Thoracic aorta (tissue), 2 donors: Measurements from ENCODE around the gene CCL25. TPM values are rescaled to one million over a fixed set of nuclear protein-coding genes. Genes with fewer than 3 reads are reported as not detected.

ENCODE experiments used
- ATAC-seq: fragments of 150-250 bp; one replicate; pipeline ENCODE4 v1.8.0; 2017; ENCODE audit warnings: low read depth; ENCODE audit not compliant: insufficient number of reproducible peaks, low FRiP score
- DNase-seq: peaks from one replicate; pipeline ENCODE4 v3.0.0-alpha.2; 2020; ENCODE audit warnings: low spot score
- H3K27ac ChIP-seq, 2 donors: fragments of 200-600 bp; sonication (generic); 1 replicate in 1 of 2; 2 replicates in 1 of 2; pipeline ENCODE4 v1.5.1; 2016; ENCODE audit warnings: mild to moderate bottlenecking in 2 of 2, moderate library complexity in 2 of 2
- H3K27me3 ChIP-seq: fragments of 200-600 bp; sonication (generic); replicated peaks from 2 replicates; pipeline ENCODE4 v1.6.0; 2016; ENCODE audit warnings: mild to moderate bottlenecking; ENCODE audit not compliant: insufficient read depth
- H3K36me3 ChIP-seq: fragments of 200-600 bp; sonication (generic); one replicate; pipeline ENCODE4 v1.5.1; 2016
- H3K4me1 ChIP-seq, 2 donors: fragments of 200-600 bp; sonication (generic); 1 replicate in 1 of 2; 2 replicates in 1 of 2; pipeline versions ENCODE4 v1.5.1 to v1.6.0; 2016; ENCODE audit warnings: low read depth in 2 of 2, mild to moderate bottlenecking in 1 of 2; ENCODE audit not compliant: control insufficient read depth in 1 of 2
- H3K4me3 ChIP-seq: fragments of 200-600 bp; sonication (generic); 2 replicates; pipeline ENCODE4 v1.5.1; 2016; ENCODE audit warnings: mild to moderate bottlenecking
- H3K9me3 ChIP-seq: fragments of 200-600 bp; sonication (generic); 2 replicates; pipeline ENCODE4 v1.5.1; 2016
- total RNA-seq, 2 donors: library from RNA; depleted of rRNA; stranded (reverse); fragments of >200 nt; gene quantifications; one replicate each; pipeline versions ENCODE4 v1.1.0 to v1.2.3, GENCODE V29; 2016
- TF ChIP-seq, protein P1 (sequence below): fragments of 200-600 bp; sonication (generic); IDR thresholded peaks from one replicate; pipeline ENCODE4 v1.5.1; 2019; ENCODE audit warnings: antibody characterized with exemption

CCL25 gene
- total RNA-seq, 2 donors from 2014 or later = not detected

DNA sequence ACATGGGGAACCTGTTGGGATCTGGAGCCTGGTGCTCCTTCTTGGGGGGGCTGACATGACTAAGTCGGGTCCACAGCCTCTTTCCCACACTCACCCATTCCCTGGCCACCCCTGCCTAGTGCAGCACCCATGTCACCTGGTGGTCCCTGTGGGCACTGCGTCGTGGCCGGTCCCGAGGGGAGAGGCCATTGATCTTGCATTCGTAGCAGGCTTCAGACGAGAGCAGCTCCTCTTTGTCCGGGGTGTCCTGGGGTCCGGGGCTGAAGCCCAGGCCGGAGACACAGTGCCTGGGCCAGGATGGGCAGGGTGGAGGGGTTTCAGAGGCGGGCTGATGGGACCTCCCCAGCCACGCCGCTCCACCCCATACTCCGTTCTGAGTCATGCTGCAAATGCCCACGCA is 19.4 kb downstream of the CCL25 start:
- no peak for ATAC-seq

DNA sequence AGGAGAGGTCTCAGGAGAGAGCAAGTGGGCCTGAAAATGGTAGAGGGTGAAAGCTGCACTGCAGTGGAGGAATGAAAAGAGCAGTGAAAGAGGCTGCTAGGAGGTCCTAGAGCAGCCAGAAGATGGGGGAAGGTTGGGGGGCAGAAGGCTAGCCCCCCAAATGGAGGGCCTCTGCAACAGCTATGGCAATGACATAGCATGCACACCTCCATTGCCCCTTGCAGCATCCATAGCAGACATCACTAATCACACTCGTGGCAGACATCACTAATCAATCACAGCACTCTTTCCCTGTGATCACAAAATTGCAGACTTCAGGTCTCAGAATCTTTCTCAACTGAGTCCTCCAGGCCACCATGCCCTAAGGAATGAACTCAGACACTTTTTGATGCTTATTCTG is 21.9 kb downstream of the CCL25 start:
- ATAC-seq (no peak), DNase-seq (no peak)
- Histone ChIP-seq H3K27ac (no peak overlapping the region), H3K4me1 (no peaks in the 10 kb centered on the region), H3K4me3 (no peak overlapping the region), H3K36me3 (no peaks in the 10 kb centered on the region), H3K9me3 (peaks cover 7% of the 10 kb centered on the region), H3K27me3 (no peaks in the 10 kb centered on the region)
- TF ChIP-seq, protein P1, sequence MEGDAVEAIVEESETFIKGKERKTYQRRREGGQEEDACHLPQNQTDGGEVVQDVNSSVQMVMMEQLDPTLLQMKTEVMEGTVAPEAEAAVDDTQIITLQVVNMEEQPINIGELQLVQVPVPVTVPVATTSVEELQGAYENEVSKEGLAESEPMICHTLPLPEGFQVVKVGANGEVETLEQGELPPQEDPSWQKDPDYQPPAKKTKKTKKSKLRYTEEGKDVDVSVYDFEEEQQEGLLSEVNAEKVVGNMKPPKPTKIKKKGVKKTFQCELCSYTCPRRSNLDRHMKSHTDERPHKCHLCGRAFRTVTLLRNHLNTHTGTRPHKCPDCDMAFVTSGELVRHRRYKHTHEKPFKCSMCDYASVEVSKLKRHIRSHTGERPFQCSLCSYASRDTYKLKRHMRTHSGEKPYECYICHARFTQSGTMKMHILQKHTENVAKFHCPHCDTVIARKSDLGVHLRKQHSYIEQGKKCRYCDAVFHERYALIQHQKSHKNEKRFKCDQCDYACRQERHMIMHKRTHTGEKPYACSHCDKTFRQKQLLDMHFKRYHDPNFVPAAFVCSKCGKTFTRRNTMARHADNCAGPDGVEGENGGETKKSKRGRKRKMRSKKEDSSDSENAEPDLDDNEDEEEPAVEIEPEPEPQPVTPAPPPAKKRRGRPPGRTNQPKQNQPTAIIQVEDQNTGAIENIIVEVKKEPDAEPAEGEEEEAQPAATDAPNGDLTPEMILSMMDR = no peak

More for the DNA sequence above, 19.4 kb downstream of the CCL25 start:
- TF ChIP-seq, protein P1 = no peak
- Histone ChIP-seq H3K4me3 (no peak overlapping the region), H3K27ac (no peak overlapping the region), H3K36me3 (no peaks in the 10 kb centered on the region), H3K4me1 (no peaks in the 10 kb centered on the region), H3K27me3 (no peaks in the 10 kb centered on the region), H3K9me3 (peaks cover 12% of the 10 kb centered on the region)
- DNase-seq = no peak

DNA sequence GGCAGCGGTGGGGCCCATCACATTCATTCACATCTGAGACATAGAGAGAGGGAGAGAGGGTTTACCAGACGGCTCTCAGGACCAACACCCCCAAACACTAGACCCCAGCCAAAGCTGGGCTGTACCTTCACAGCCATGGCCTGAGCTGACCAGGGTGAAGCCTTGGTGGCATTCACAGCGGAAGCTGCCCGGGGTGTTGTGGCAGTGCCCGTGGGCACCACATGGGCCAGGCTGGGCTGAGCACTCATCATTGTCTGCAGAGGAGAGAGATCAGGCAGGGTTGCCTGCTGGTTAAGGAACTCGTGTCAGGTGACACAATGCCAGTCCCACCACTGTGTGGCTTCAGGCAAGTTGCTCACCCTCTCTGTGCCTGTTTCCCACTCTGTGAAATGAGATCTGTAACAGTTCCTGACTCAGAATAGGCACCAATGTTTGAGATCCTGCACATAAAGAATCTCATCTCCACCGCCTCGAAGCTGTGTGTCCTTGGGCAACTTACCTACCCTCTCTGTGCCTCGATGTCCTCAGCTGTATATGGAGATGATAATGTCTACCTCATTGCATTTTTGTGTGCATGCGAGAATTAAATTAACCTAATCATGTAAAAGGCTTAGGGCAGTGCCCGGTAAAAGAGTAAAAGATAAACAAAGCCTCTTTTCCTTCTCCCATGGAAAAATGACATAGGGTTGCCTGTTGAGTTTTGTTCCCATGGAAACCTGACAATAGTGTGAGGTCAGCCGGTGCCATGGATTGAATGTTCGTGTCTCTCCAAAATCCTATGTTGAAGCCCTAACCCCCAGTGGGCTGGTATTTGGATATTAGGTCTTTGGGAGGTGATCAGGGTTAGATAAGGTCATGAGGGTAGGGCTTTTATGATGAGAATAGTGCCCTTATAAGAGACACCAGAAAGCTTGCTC is 22.9 kb downstream of the CCL25 start:
- ATAC-seq = no peak
- no peaks in the 10 kb centered on the region for H3K4me1 ChIP-seq
- H3K36me3 ChIP-seq = no peaks in the 10 kb centered on the region
- DNase-seq = no peak
- no peak overlapping the region for H3K27ac ChIP-seq
- no peaks in the 10 kb centered on the region for H3K27me3 ChIP-seq
- TF ChIP-seq, protein P1 = no peak
- peaks cover 3% of the 10 kb centered on the region for H3K9me3 ChIP-seq
- no peak overlapping the region for H3K4me3 ChIP-seq

DNA sequence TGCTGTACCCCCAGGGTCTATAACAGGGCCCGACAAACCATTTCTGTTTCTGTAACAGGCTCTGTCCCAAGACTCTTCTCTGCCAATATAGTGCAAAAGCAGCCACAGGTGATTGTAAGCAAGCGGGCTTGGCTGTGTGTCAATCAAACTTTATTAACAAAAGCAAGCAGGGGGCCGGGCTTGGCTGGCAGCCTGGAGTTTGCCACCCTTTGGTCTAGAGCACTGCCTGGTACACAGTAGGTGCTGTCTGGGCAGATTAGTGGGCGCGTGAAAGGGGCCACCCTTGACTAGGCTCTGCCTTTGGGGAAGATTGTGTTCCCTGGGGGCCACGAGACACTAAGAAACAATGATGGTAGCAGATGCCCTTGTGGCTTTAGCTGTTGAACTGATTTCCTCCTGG is 27.4 kb downstream of the CCL25 start:
- no peaks in the 10 kb centered on the region for H3K36me3 ChIP-seq
- H3K9me3 ChIP-seq = no peaks in the 10 kb centered on the region
- ATAC-seq (no peak), DNase-seq (no peak)
- H3K4me3 ChIP-seq = no peak overlapping the region
- H3K27me3 ChIP-seq = no peaks in the 10 kb centered on the region
- H3K27ac ChIP-seq = no peak overlapping the region
- no peaks in the 10 kb centered on the region for H3K4me1 ChIP-seq
- TF ChIP-seq, protein P1 = no peak

DNA sequence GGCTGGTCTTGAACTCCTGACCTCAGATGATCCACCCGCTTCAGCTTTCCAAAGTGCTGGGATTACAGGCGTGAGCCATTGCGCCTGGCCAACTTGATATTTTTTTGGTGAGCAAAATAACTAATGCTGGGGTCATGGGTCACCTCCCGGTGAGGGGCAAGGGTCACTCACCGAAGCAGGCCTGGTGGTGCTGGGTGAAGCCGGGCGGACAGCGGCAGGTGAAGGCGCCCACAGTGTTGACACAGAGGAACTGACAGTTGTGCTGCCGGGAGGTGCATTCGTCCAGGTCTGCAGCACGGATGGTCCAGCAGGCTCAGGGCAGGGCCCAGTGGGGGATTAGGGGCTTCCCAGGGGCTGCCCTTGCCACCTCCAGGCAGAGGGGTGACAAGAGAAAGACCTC is 28.3 kb downstream of the CCL25 start:
- no peak overlapping the region for H3K4me3 ChIP-seq
- no peak overlapping the region for H3K27ac ChIP-seq
- no peak for DNase-seq
- ATAC-seq = no peak
- H3K36me3 ChIP-seq = no peaks in the 10 kb centered on the region
- H3K4me1 ChIP-seq = no peaks in the 10 kb centered on the region
- H3K27me3 ChIP-seq = no peaks in the 10 kb centered on the region
- TF ChIP-seq, protein P1 = no peak
- H3K9me3 ChIP-seq = no peaks in the 10 kb centered on the region
